GM19351 (cell line): ENCODE measurements around the gene ADARB1.

ENCODE experiments used
- ATAC-seq: cut with Tn5 transposase; IDR thresholded peaks from one replicate; pipeline ENCODE4 v1.9.1; 2021; ENCODE audit warnings: mild to moderate bottlenecking, moderate library complexity; ENCODE audit not compliant: unreplicated experiment

The ADARB1 gene

GRCh38 chr21:45073301-45074047, 906 bp upstream of the ADARB1 start:
- no peak for ATAC-seq

DNA sequence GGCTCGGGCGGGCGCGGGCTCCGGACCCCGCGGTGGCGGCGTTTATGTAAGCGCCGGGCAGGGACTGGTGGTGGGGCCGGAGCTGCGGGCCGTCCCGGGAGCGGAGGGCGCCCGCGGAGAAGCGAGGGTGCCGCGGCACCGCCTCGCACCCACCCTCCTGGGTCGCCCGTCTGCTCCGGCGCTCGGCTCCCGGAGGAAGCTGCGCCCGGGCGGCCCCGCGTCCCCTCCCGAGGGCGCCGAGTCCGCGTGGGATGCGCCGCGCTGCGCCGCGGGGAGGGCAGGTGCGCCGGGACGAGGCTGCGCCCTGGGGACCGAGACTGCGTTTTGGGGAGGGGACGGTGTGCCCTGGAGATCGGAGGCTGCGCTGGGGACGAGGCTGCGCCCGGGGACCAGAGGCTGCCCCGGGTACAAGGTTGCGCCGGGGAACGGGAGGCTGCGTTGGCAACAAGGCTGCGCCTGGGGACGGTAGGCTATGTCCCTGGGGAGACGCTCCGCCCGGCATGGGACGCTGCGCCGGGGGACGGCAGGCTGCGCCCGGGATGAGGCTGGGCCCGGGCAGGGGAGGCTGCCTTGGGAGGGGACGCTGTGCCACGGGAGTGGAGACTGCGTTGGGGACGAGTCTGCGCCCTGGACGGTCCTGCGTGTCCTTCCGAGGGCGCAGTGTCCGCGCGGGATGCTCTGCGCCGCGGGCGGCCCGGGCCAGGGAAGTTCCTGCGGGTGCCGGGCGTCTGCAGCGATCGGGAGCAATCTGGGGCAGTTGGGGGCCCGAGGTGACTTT, 627 bp downstream of the ADARB1 start:
- ATAC-seq, result peak; percentile 23

DNA sequence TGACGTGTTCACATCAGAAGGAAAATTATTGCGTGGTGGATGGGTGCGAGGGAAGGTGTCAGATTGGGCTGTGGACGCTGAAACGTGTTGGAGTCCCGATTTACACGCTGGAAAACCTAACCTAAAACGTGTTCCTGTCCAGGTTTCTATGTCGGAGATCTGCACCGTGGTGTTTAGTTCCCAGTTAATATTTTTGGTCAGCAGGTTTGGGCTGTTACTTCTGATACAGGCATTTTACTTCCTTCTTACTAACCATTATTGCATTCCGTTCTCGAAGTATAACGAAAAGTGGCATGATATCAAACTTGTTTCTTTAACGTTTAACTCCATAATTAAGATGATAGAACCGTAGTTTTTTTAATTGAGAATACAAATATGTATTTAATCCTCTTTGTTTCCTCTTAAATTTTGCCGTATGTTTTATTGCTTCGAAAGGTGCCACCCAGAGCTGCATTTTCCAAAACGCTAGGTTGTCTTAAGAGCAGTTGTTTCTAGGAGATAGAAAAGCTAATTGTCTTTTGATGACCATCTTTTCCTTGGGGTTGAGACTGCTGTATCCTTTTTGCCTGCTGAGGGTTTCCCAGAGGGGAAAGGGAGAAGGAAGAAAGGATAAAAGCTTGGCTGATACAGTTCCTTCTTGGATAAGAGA, 1.3 kb downstream of the ADARB1 start:
- ATAC-seq, result no peak

DNA sequence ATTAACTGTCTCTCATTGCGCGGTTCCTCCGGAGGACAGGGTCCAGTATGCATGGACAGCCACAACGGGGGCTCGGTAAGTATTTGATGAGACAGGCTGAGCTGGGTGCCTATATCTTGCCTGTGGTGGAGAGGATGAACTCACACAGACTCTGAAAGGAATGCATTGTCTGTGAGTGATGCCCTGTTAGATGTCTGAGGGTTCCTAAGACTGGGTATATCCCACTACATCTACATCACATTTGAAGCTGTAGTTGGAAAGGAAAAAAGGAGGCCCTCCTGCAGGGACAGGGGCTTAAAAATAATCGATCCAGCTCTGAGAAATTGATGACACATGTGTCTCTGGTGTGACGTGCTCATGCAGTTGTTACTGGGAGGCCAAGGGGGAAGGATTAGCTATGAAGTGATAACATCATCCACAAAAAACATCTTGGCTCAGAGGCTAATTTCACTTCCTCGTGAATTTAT, 1.9 kb downstream of the ADARB1 start:
- ATAC-seq, result no peak

DNA sequence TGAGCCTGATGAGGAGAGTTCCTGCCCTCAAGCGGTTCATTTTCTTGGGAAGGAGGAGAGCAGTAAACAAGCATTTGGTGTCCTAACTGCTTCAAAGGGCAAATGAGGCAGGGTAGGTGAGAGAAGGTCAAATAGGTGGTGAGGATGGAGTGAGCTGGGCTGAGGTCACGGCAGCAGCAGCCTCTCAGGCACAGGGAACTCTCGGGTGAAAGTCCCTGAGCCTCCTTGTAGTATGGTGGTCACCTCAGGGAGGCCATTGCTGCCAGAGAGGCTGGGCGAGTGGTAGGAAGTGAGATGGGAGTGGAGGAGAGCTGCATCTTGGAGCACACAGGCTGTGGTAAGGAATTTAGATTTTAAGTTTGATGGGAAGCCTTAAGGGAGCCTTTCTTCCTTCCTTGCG, 4.0 kb downstream of the ADARB1 start:
- no peak for ATAC-seq

GRCh38 chr21:45078877-45079281, 4.5 kb downstream of the ADARB1 start:
- no peak for ATAC-seq

GRCh38 chr21:45079351-45079750, 5.0 kb downstream of the ADARB1 start:
- no peak for ATAC-seq

- no peak for ATAC-seq
Observed at GRCh38 chr21:45080232-45080631, 5.9 kb downstream of the ADARB1 start.

GRCh38 chr21:45080639-45081414, 6.4 kb downstream of the ADARB1 start:
- no peak for ATAC-seq

DNA sequence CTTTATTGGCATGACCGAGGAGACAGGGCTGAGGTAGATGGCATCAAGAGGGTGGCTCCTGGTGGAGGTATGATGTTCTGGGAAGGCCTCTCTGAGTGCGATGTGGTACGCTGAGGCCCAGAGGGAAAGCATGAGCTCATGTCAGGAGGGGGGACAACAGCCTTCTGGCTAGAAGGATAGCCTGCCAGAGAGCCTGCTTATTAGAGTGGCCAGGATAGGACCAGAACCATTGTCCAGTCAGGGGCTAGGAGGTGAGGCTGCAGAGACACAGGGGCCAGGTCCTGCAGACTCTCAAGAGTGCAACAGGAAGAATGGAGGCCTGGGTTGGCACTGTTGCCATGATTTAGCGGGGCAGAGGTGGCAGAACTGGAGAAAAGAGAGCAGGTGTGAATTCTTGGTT, 7.3 kb downstream of the ADARB1 start:
- no peak for ATAC-seq

GRCh38 chr21:45082736-45083135, 8.4 kb downstream of the ADARB1 start:
- no peak for ATAC-seq

DNA sequence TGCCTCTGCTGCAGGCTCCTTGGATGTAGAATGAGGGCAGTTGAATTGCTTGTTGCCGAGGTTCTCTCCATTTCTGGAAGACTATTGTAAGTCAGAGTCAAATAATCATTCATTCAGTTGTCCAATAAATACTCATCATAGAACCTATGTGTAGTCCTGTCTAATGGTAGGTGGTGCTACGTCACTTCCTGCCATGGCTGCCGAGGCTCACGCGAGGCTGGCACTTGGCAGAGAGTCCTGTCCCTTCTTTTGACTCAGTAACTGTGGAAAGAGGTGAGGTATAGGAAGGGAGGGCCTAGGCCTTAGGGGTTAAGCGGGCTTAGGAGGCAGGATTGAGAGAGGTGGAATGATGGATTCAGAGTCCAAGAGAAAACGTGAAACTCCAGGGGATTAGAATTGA, 9.7 kb downstream of the ADARB1 start:
- ATAC-seq, result no peak

- no peak for ATAC-seq
Observed at GRCh38 chr21:45084881-45085536, 10.6 kb downstream of the ADARB1 start.

- no peak for ATAC-seq
Observed at GRCh38 chr21:45085700-45086099, 11.3 kb downstream of the ADARB1 start.

DNA sequence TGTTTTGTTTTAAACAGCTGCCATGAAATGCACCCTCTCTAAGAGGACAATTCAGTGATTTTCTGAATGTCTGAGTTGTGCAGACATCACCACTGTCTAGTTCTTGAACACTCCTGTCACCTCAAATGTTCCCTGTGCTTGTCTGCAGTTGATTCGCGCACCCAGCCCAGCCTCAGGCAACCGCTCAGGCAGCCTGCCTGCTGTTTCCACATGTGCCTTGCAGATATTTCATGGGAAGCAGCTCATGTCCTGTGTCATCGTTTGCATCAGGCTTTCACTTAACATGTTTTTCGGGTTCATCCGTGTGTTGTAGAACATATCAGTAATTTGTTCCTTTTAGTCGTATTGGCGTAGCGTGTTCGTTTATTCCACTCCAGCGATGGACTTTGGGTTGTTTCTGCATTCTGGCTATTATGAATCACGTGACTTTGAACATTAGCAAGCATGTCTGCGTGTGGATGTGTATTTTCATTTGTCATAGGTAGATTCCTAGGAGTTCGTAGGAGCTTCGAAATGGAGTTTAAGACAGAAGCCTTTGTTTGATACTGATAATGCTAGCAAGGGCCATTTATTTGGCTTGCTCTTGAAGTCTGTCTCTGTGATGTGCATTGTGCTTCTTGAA, 12.1 kb downstream of the ADARB1 start:
- ATAC-seq, result no peak

DNA sequence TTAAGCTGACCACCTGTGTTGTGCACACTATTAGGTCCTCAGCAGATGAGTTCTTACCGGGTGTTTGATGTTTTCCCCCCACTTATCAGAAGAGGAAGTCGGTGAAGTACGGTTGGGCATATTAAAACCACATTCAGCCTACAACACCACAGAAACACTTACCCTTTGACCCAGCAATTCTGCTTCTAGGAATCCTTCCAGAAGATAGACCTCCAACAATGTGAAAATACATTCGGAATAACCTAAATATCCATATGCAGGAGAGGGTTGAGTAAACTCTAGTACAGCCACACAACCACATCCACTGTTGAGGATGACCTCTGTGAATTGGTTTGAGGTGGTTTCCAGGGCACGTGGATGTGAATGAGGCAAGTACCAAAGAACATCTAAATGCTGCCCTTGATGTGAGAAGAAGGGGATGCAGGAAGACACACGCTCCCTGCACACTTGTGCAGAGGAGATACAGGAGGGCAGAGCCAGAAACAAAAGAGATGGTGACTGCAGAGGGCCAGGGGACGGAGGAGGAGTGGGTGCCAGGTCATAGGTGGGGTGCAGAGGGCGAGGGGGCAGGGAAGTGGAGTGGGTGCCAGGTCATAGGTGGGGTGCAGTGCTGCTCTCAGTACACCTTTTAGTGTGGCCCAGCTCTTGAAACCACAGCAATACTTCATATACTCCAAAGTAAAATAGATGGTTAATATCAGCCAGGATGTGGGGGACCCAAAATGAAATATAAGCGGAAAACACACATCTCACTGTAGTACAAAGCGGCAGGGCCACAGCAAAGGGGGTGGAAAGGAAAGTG, 12.8 kb downstream of the ADARB1 start:
- ATAC-seq, result no peak

DNA sequence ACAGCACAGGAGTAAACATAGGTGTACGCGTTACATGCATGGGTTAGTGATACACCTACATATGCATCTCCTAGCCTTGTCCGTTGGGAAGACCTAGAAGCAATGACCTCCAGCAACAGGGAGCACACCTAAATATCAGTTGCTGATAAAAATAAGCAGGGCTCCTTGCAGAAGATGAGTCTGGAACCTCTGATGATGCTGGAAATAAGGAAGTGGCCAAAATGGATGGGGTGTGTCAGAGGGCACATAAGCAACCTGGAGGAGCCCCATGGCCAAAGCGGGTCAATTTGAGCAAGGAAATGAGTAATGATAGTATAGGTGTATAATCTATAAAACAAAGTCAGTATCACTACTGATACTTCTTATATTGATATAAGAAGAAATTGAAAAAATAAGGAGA, 13.7 kb downstream of the ADARB1 start:
- no peak for ATAC-seq

DNA sequence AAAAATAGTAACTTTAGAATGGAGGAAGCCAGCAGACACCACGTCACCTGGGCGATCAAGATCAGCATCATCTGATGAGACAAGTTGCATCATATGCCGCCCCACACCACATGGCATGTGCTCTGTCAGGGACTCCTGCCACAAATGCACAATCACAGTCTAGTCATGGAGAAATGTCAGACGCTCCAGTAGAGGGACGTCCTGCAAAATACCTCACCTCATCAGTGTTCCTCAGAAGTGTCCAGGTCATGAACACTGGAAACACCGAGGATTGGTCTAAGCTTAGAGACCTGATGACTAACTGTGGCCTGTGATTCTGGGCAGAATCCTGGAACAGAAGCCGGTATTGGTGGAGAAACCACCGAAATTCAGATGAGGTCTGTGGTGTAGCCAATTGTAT, 14.3 kb downstream of the ADARB1 start:
- no peak for ATAC-seq

GRCh38 chr21:45089964-45090363, 15.6 kb downstream of the ADARB1 start:
- ATAC-seq, result no peak
